Cardiac muscle cell (in vitro differentiated cells and primary cell): ENCODE data around the gene SLC37A3. TPM values are rescaled to one million over a fixed set of nuclear protein-coding genes. Genes with fewer than 3 reads are reported as not detected.
A peak's percentile ranks its signal among the peaks of the same experiment; 100 is the strongest.

Experiments
- DNase-seq, 2 donors: peaks; one replicate each; pipeline versions ENCODE4 v3.0.0 to v3.0.0-alpha.2; 2010 to 2017; ENCODE audit warnings: low read depth in 1 of 2, low spot score in 1 of 2
- H3K27ac ChIP-seq: fragments of 200-600 bp; sonication (generic); 2 replicates; pipeline ENCODE4 v1.5.1; 2016
- H3K27me3 ChIP-seq: fragments of 200-600 bp; sonication (generic); 2 replicates; pipeline ENCODE4 v1.6.0; 2016; ENCODE audit warnings: control low read depth
- H3K36me3 ChIP-seq: fragments of 200-600 bp; sonication (generic); 2 replicates; pipeline ENCODE4 v1.5.1; 2016; ENCODE audit warnings: control low read depth
- H3K4me1 ChIP-seq: fragments of 200-600 bp; sonication (generic); 2 replicates; pipeline ENCODE4 v1.8.1; 2017; ENCODE audit warnings: low read depth, mild to moderate bottlenecking, mixed run types
- H3K4me3 ChIP-seq: fragments of 200-600 bp; sonication (generic); 2 replicates; pipeline ENCODE4 v1.5.1; 2016; ENCODE audit warnings: mild to moderate bottlenecking
- H3K9me3 ChIP-seq: fragments of 200-600 bp; sonication (generic); 2 replicates; pipeline ENCODE4 v1.5.1; 2017; ENCODE audit warnings: low read depth, mild to moderate bottlenecking, control low read depth
- polyA plus RNA-seq: library from polyadenylated mRNA; unstranded; fragments of >200 nt; fragmentation: Nextera tagmentation; extraction: Ambion mirVana; gene quantifications from 2 replicates; pipeline ENCODE4 v1.2.1, GENCODE V29; 2016
- total RNA-seq: library from RNA; depleted of rRNA; stranded (reverse); fragments of >200 nt; gene quantifications from 2 replicates; pipeline ENCODE4 v1.2.3, GENCODE V29; 2016
- TF ChIP-seq, protein P1 (sequence below): IDR thresholded peaks from 2 replicates; pipeline ENCODE4 v1.5.1; 2012; ENCODE audit warnings: low read depth, mild to moderate bottlenecking, low read length

Gene SLC37A3
- total and polyA plus RNA-seq, 2 experiments from 2014 or later: 49.7 to 50.5 TPM

DNA sequence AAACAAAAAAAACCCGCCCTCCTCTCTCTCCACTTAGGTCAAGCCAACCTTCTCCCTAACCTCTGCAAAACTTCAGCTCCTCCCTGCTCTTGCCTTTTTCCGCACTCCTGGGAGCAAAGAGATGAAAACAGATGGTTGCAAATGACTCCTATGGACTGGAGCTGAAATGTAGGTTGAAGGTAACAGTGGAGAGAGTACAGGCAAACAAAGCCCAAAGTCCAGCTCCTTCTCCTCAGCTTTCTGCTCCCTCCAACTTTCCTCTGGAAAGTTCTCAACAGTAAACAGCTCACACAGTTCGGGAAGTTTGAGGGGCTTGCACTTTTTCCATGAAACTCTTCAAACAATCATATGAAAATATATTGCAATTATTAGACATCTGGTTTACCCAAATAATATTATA lies 90.3 kb downstream of the SLC37A3 start:
- DNase-seq: no peak
- Histone ChIP-seq H3K27ac (no peak overlapping the region), H3K4me3 (no peak overlapping the region), H3K4me1 (no peaks in the 10 kb centered on the region), H3K36me3 (no peaks in the 10 kb centered on the region), H3K27me3 (no peaks in the 10 kb centered on the region), H3K9me3 (peaks cover 4% of the 10 kb centered on the region)
- TF ChIP-seq, protein P1, sequence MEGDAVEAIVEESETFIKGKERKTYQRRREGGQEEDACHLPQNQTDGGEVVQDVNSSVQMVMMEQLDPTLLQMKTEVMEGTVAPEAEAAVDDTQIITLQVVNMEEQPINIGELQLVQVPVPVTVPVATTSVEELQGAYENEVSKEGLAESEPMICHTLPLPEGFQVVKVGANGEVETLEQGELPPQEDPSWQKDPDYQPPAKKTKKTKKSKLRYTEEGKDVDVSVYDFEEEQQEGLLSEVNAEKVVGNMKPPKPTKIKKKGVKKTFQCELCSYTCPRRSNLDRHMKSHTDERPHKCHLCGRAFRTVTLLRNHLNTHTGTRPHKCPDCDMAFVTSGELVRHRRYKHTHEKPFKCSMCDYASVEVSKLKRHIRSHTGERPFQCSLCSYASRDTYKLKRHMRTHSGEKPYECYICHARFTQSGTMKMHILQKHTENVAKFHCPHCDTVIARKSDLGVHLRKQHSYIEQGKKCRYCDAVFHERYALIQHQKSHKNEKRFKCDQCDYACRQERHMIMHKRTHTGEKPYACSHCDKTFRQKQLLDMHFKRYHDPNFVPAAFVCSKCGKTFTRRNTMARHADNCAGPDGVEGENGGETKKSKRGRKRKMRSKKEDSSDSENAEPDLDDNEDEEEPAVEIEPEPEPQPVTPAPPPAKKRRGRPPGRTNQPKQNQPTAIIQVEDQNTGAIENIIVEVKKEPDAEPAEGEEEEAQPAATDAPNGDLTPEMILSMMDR: no peak

DNA sequence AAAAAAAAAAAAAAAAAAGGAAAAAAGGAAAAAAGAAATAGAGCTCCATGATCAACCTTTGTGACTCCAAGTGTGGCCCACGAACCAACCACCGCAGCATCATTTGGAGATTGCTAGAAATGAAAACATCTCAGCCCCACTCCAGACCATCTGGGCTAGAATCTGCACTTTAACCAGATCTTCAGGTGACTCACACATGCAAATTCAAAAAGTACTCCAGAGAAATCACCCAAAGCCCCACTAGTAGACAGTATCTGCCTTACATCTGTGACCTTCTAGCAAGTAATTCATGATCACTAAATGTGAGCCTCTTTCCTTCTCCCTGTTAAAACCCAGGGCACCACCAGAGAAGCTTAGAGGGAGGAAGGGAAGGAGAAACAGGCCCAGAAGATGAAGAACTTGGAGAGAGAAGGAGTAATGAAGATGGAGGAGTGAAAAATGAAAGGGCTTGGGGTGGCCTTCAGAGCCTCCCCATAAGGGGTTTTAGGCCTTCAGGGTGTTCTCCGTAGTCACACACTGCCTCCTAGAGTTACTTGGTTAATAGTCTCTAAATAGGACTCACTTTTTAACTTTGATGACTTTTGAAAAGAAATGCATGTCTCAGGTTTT lies 94.0 kb downstream of the SLC37A3 start:
- TF ChIP-seq, protein P1: peak; percentile 43
- DNase-seq: peak in 1 of 2 donors; percentile 60
- Histone ChIP-seq H3K27ac (no peak overlapping the region), H3K27me3 (no peaks in the 10 kb centered on the region), H3K4me1 (no peaks in the 10 kb centered on the region), H3K36me3 (no peaks in the 10 kb centered on the region), H3K4me3 (no peak overlapping the region), H3K9me3 (no peaks in the 10 kb centered on the region)

DNA sequence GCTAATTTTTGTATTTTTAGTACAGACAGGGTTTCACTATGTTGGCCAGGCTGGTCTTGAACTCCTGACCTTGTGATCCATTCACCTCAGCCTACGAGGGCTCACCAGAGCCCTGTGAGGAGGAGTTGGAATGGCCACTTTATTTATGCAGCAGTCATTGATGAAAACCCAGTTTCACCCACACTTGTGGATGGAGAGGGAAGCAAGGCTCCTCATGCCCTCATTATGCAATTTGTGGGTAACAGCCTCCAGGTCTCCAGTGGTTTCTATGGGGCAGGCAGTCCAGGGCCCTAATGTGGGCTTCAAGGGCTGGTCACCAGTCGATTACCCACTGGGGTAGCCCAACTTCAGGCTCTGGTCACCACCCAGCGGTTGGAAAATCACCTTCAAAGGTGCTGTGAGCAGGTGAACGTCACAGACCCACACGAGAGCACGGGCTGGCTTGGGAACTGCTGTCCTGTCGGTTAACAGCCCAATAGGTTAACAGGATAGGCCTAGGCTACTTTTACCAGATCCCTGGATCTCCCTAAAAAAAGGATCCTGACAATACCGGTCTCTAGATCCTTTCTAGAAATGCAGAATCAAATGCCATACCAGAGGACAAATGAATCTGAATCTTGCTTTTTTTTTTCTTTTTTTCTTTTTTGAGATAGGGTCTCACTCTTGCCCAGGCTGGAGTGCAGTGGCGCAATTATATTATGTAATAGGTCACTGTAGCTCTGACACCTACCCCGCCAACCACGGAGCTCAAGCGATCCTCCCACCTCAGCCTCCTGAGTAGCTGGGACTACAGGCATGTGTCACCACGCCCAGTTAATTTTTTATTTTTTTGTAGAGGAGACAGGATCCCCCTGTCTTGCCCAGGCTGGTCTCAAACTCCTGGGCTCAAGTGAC lies 97.8 kb downstream of the SLC37A3 start:
- Histone ChIP-seq H3K27ac (no peak overlapping the region), H3K36me3 (no peaks in the 10 kb centered on the region), H3K27me3 (no peaks in the 10 kb centered on the region), H3K9me3 (no peaks in the 10 kb centered on the region), H3K4me3 (no peak overlapping the region), H3K4me1 (no peaks in the 10 kb centered on the region)
- DNase-seq: no peak
- TF ChIP-seq, protein P1: no peak

DNA sequence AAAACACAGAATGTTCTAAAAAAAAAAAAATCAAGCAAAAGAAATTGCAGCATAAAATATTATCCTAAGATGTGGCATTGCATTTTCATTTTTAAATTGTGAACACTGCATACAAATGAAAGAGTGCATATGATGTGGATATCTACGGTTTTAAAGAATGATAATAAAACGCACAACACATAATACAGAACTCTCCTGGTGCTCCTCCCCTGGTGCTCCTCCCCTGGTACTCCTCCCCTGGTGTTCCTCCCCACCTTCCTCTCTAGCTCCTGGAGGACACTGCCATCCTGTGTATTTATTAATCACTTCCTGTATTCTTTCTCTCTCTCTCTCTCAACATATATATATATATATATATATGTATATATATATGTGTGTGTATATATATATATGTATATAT lies 100.1 kb downstream of the SLC37A3 start:
- H3K27me3 ChIP-seq: no peaks in the 10 kb centered on the region
- H3K4me1 ChIP-seq: no peaks in the 10 kb centered on the region
- no peaks in the 10 kb centered on the region for H3K9me3 ChIP-seq
- no peak overlapping the region for H3K27ac ChIP-seq
- no peak for DNase-seq
- TF ChIP-seq, protein P1: no peak
- no peaks in the 10 kb centered on the region for H3K36me3 ChIP-seq
- H3K4me3 ChIP-seq: no peak overlapping the region

DNA sequence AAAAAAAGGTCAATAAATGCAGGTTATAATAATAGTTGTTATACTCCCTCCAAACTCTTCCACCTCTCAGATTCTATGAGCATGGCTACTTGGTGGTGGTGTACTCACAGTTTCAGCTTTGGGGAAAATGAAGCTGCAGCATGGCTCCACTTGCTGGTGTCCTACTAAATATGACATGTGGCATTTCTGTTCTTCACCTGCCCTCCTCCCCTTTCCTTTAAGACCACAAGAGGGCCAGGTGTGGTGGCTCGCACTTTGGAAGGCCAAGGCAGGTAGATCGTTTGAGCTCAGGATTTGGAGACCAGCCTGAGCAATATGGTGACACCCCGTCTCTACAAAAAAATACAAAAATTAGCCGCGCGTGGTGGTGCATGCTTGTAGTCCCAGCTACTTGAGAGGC lies 101.1 kb downstream of the SLC37A3 start:
- DNase-seq: no peak
- Histone ChIP-seq H3K9me3 (no peaks in the 10 kb centered on the region), H3K27me3 (no peaks in the 10 kb centered on the region), H3K4me3 (no peak overlapping the region), H3K27ac (no peak overlapping the region), H3K4me1 (no peaks in the 10 kb centered on the region), H3K36me3 (no peaks in the 10 kb centered on the region)
- TF ChIP-seq, protein P1: no peak
